ENCODE measurements around the gene UCP2.

DNA sequence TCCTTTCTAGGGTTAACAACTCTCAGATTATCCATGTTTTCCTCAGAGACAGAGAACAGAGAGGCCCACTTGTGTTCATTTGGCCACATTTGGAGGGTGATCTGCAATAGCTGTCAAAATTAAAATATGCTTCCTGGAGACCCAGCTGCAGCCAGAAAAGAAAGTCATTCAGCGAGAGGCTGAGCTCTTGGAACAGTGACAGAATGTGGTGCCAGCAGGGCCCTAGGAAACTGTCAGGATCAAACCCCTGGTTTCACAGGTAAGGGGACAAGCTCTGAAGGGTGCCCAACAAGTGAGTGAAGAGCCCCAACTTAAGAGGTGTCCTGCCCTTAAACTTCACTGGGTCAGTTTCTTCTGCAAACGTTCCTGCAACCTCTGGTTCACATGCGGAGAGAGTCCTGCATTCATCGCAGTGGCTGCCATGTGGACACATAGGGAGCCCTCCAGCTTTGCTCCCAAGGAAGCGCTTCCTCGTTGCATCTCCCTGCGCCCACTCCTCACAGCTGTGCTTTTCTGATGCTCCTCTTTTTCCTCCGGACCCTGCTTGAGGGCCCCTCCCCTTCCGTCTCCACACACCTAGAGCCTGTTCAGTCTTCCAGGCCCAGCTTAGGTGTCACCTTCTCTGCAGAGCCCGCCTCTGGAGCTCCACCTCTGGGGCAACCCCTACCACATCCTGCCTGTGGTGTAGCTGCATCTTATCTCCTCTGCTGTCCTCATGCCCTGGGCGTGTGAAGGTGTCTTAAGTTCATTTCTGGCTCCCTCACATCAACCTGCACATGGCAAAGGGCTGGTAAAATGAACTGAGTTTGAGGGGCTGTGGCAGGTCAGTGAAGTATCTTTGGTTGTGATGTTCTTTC lies 22.3 kb upstream of the UCP2 start:
- TF ChIP-seq, protein P1, sequence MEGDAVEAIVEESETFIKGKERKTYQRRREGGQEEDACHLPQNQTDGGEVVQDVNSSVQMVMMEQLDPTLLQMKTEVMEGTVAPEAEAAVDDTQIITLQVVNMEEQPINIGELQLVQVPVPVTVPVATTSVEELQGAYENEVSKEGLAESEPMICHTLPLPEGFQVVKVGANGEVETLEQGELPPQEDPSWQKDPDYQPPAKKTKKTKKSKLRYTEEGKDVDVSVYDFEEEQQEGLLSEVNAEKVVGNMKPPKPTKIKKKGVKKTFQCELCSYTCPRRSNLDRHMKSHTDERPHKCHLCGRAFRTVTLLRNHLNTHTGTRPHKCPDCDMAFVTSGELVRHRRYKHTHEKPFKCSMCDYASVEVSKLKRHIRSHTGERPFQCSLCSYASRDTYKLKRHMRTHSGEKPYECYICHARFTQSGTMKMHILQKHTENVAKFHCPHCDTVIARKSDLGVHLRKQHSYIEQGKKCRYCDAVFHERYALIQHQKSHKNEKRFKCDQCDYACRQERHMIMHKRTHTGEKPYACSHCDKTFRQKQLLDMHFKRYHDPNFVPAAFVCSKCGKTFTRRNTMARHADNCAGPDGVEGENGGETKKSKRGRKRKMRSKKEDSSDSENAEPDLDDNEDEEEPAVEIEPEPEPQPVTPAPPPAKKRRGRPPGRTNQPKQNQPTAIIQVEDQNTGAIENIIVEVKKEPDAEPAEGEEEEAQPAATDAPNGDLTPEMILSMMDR (IDR thresholded peaks at IDR 0.05): no peak
- TF ChIP-seq POLR2AphosphoS5 (IDR thresholded peaks at IDR 0.05) (peak in 1 of 3 donors; percentile 10), POLR2A (IDR thresholded peaks at IDR 0.05) (no peak), EP300 (IDR thresholded peaks at IDR 0.05) (no peak)
